ENCODE data around the gene DHX36.

GRCh38 chr3:154223519-154223918 lies 100.8 kb downstream of the DHX36 start:
- no peak for TF ChIP-seq CTCF (conservative IDR thresholded peaks at IDR 0.05; ENCODE audit: low read depth, low read length)
- no peak for TF ChIP-seq EZH2 (IDR thresholded peaks at IDR 0.05; ENCODE audit: low read length, unreplicated experiment)
